ENCODE data around the gene NNAT.

Gene NNAT

DNA sequence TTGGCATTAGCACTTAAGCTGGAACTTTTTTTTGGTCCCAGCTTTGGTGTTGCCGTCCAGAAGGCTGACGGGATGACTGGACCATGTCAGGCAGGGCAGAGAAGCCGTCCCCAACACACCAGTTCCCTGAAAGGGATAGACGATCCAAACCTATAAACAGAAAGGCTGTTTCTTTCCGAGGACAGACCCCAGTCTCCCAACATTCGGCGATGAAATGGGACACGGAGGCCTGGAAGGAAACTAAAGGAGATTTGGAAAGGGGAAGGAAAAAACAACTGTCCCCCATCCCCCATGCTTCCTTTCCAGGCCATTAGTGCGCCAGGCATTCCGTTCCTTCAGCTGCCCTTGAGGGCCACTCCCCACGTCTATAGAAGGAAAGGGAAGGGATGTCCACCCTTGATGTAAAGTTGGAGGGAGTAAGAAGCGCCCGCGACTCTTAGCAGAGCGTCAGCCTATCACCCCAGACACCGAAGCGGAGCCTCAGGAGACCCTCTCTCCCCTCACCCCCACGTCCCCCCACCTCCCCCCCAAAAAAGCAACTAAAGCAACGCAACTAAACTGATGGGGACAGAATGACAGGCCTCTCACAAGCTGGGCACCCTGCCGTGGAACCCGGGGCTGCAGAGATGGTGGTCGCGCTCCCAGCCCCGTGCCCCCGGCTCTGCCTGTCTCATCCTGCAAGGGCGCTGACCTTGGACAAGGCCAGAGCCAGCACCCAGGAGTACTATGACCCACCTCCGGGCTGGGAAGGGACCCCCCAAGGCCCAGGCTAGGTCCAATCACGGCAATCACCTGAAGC is 6.0 kb downstream of the NNAT start:
- peaks cover 48% of the 10 kb centered on the region for H3K79me2 ChIP-seq (ENCODE audit: insufficient read depth, low read depth)
- peak overlapping the region; percentile 95 for H3K27ac ChIP-seq
- peak overlapping the region; percentile 97 for H3K4me2 ChIP-seq
- no peaks in the 10 kb centered on the region for H3K27me3 ChIP-seq (ENCODE audit: insufficient read depth, low read depth)
- peak overlapping the region; percentile 72 for H2AFZ ChIP-seq (ENCODE audit: low read depth)
- peaks cover 40% of the 10 kb centered on the region for H3K4me1 ChIP-seq (ENCODE audit: low read depth, poor library complexity, severe bottlenecking)
- H3K36me3 ChIP-seq (ENCODE audit: insufficient read depth) = no peaks in the 10 kb centered on the region
- TF ChIP-seq, protein P1, sequence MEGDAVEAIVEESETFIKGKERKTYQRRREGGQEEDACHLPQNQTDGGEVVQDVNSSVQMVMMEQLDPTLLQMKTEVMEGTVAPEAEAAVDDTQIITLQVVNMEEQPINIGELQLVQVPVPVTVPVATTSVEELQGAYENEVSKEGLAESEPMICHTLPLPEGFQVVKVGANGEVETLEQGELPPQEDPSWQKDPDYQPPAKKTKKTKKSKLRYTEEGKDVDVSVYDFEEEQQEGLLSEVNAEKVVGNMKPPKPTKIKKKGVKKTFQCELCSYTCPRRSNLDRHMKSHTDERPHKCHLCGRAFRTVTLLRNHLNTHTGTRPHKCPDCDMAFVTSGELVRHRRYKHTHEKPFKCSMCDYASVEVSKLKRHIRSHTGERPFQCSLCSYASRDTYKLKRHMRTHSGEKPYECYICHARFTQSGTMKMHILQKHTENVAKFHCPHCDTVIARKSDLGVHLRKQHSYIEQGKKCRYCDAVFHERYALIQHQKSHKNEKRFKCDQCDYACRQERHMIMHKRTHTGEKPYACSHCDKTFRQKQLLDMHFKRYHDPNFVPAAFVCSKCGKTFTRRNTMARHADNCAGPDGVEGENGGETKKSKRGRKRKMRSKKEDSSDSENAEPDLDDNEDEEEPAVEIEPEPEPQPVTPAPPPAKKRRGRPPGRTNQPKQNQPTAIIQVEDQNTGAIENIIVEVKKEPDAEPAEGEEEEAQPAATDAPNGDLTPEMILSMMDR (conservative IDR thresholded peaks at IDR 0.05; ENCODE audit: low read depth, low read length) = no peak
- peak overlapping the region; percentile 25 for H3K4me3 ChIP-seq (IDR thresholded peaks at IDR 0.05; ENCODE audit: insufficient read depth, low read depth, low read length)
- peak overlapping the region; percentile 95 for H3K9ac ChIP-seq
- no peaks in the 10 kb centered on the region for H4K20me1 ChIP-seq (ENCODE audit: insufficient read depth)

GRCh38 chr20:37527638-37528445 is 6.8 kb downstream of the NNAT start, which contains the start of gene BLCAP:
Gene BLCAP, minus strand, starts transcription at chr20:37527876. Its CDS starts 8,702 bp downstream, at chr20:37519174.
- no peaks in the 10 kb centered on the region for H4K20me1 ChIP-seq (ENCODE audit: insufficient read depth)
- peak within 1 kb of the TSS; percentile 95 for H3K9ac ChIP-seq
- H3K79me2 ChIP-seq (ENCODE audit: insufficient read depth, low read depth) = peaks cover 46% of the 10 kb centered on the region
- peak within 1 kb of the TSS; percentile 97 for H3K4me2 ChIP-seq
- no peaks in the 10 kb centered on the region for H3K27me3 ChIP-seq (ENCODE audit: insufficient read depth, low read depth)
- H3K4me1 ChIP-seq (ENCODE audit: low read depth, poor library complexity, severe bottlenecking) = peaks cover 40% of the 10 kb centered on the region
- peak within 1 kb of the TSS; percentile 30 for H3K4me3 ChIP-seq (IDR thresholded peaks at IDR 0.05; ENCODE audit: insufficient read depth, low read depth, low read length)
- TF ChIP-seq, protein P1 (conservative IDR thresholded peaks at IDR 0.05; ENCODE audit: low read depth, low read length) = no peak
- no peaks in the 10 kb centered on the region for H3K36me3 ChIP-seq (ENCODE audit: insufficient read depth)
- H3K27ac ChIP-seq = peak within 1 kb of the TSS; percentile 95
- H2AFZ ChIP-seq (ENCODE audit: low read depth) = peak within 1 kb of the TSS; percentile 72

DNA sequence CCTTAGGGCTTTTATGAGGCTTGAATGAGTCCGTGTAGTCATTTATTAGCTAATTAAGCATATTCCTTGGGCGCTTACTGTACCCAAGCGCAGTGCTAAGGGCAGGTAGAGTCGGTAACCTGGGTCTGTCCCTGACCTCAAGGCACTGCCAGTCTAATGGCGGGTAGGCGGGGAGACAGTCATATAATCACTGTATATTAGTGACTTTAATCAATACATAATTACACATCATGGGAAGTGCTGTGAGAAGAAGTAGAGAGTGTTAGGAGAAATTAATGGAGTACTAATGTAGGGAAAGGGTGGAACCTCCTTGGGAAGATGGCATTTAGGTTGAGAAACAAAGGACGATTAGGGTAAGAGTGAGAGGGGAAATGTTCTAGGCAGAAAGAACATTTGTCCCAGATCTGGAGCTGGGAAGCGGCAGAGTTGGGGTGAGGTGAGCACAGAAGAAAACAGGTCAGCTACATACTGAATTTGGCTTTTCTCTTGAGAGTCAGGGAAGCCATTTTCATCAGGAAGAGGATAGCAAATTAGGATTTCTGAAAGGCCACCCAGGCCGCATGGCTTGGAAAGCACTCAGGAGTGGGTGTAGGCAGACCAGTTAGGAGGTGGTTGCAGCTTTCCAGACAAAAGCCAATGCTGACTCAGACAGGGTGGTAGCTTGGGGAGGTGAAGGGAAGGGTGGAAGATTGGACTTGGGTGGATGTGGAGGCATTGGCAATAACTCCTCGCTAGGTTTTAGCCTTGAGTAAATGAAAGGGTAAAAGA is 7.6 kb downstream of the NNAT start:
- Histone ChIP-seq H3K36me3 (ENCODE audit: insufficient read depth) (no peaks in the 10 kb centered on the region), H4K20me1 (ENCODE audit: insufficient read depth) (no peaks in the 10 kb centered on the region), H3K4me2 (peak overlapping the region; percentile 97), H2AFZ (ENCODE audit: low read depth) (peak overlapping the region; percentile 72), H3K79me2 (ENCODE audit: insufficient read depth, low read depth) (peaks cover 38% of the 10 kb centered on the region), H3K4me3 (IDR thresholded peaks at IDR 0.05; ENCODE audit: insufficient read depth, low read depth, low read length) (peak overlapping the region; percentile 30), H3K27me3 (ENCODE audit: insufficient read depth, low read depth) (no peaks in the 10 kb centered on the region), H3K27ac (peak overlapping the region; percentile 95), H3K9ac (peak overlapping the region; percentile 95), H3K4me1 (ENCODE audit: low read depth, poor library complexity, severe bottlenecking) (peaks cover 40% of the 10 kb centered on the region)
- TF ChIP-seq, protein P1 (conservative IDR thresholded peaks at IDR 0.05; ENCODE audit: low read depth, low read length) = 0 out of 2 replicates have a peak, but pooled peaks have one; percentile 3
